Hepatocyte (in vitro differentiated cells): ENCODE measurements around the gene DEFB129.

Experiments
- CTCF ChIP-seq: fragments of 200-600 bp; sonication (generic); IDR thresholded peaks from 2 replicates; pipeline ENCODE4 v1.5.1; 2016; ENCODE audit warnings: antibody characterized with exemption, mild to moderate bottlenecking; ENCODE audit not compliant: poor library complexity
- EZH2 ChIP-seq: fragments of 200-600 bp; sonication (generic); IDR thresholded peaks from 2 replicates; pipeline ENCODE4 v1.6.1; 2016; ENCODE audit warnings: antibody characterized with exemption, mild to moderate bottlenecking, borderline replicate concordance

DNA sequence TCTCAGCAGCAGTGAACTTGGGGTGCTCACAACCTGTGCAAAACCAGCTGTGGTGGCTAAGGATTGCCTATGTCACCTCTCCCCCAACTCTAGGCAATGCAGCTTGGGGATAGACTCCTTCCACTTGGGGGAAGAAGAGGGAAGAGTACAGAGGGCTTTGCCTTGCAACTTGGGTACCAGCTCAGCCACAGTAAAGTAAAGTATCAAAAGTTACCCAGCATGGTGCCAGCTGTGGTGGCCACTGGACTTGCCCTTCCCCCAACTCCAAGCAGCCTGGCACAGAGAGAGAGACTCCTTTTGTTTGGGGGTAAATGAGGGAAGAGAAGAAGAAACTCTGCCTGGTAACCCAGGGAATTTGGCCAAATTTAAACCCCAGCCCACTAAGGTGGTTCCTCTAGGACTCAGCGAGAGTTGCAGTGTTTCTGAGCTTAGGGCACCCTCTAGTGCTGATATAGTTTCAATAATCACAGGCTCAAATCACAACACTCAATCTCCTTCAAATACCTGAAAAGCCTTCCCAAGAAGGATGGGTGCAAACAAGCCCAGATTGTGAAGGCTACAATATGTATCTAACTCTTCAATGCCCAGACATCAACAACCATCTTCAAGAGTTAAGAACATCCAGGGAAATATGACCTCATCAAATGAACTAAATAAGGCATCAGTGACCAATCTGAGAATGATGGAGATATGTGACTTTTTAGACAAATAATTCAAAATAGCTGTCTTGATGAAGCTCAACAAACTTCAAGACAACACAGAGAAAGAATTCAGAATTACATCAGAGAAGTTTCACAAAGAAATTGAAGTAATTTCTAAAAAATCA lies 7.6 kb upstream of the DEFB129 start:
- TF ChIP-seq CTCF (peak; percentile 52), EZH2 (no peak)
